ENCODE results near the gene FEM1A. TPM values are rescaled to one million over a fixed set of nuclear protein-coding genes. Genes with fewer than 3 reads are reported as not detected.
A peak's percentile ranks its signal among the peaks of the same experiment; 100 is the strongest.
"Not testable (repeated sequence)": the region's sequence is repeated elsewhere in the genome, so short reads cannot be mapped to it uniquely, and the experiment has no call there.

FEM1A gene
- total RNA-seq, 1 donor from 2014 or later: 20.0 TPM

GRCh38 chr19:4776436-4777211 is 14.9 kb upstream of the FEM1A start:
- H3K36me3 ChIP-seq (ENCODE audit: control insufficient read depth, insufficient read depth, low read length): no peaks in the 10 kb centered on the region
- FAIRE-seq (no peak), DNase-seq (ENCODE audit: low read depth) (no peak)
- no peaks in the 10 kb centered on the region for H3K27me3 ChIP-seq (ENCODE audit: control insufficient read depth, insufficient read depth, low read length)
- TF ChIP-seq CTCF (IDR thresholded peaks at IDR 0.05; ENCODE audit: insufficient read depth, low read length, severe bottlenecking): no peak
- H3K4me3 ChIP-seq (ENCODE audit: low read depth, low read length): no peak overlapping the region

- not testable (repeated sequence) for FAIRE-seq; DNase-seq (ENCODE audit: low read depth); H3K36me3 ChIP-seq (ENCODE audit: control insufficient read depth, insufficient read depth, low read length); H3K27me3 ChIP-seq (ENCODE audit: control insufficient read depth, insufficient read depth, low read length); H3K4me3 ChIP-seq (ENCODE audit: low read depth, low read length)
Observed at GRCh38 chr19:4778124-4778523, 13.4 kb upstream of the FEM1A start.

- no peak overlapping the region for H3K4me3 ChIP-seq (ENCODE audit: low read depth, low read length)
- DNase-seq (ENCODE audit: low read depth): no peak
- H3K36me3 ChIP-seq (ENCODE audit: control insufficient read depth, insufficient read depth, low read length): no peaks in the 10 kb centered on the region
- FAIRE-seq: no peak
- H3K27me3 ChIP-seq (ENCODE audit: control insufficient read depth, insufficient read depth, low read length): no peaks in the 10 kb centered on the region
- TF ChIP-seq CTCF (IDR thresholded peaks at IDR 0.05; ENCODE audit: insufficient read depth, low read length, severe bottlenecking): no peak
Observed at GRCh38 chr19:4780860-4781259, 10.7 kb upstream of the FEM1A start.

GRCh38 chr19:4781801-4782200 is 9.7 kb upstream of the FEM1A start:
- Histone ChIP-seq H3K27me3 (ENCODE audit: control insufficient read depth, insufficient read depth, low read length) (no peaks in the 10 kb centered on the region), H3K4me3 (ENCODE audit: low read depth, low read length) (no peak overlapping the region), H3K36me3 (ENCODE audit: control insufficient read depth, insufficient read depth, low read length) (no peaks in the 10 kb centered on the region)
- no peak for FAIRE-seq
- DNase-seq (ENCODE audit: low read depth): no peak
- no peak for TF ChIP-seq CTCF (IDR thresholded peaks at IDR 0.05; ENCODE audit: insufficient read depth, low read length, severe bottlenecking)

- FAIRE-seq; H3K4me3 ChIP-seq (ENCODE audit: low read depth, low read length); DNase-seq (ENCODE audit: low read depth): not testable (repeated sequence)
Observed at GRCh38 chr19:4786412-4787016, 5.0 kb upstream of the FEM1A start.

GRCh38 chr19:4792019-4792865 is 708 bp downstream of the FEM1A start:
- not testable (repeated sequence) for DNase-seq (ENCODE audit: low read depth); H3K27me3 ChIP-seq (ENCODE audit: control insufficient read depth, insufficient read depth, low read length); FAIRE-seq
- Histone ChIP-seq H3K4me3 (ENCODE audit: low read depth, low read length) (peak overlapping the region; percentile 77), H3K36me3 (ENCODE audit: control insufficient read depth, insufficient read depth, low read length) (peaks cover 14% of the 10 kb centered on the region)

More at GRCh38 chr19:4786412-4787016, 5.0 kb upstream of the FEM1A start:
- H3K27me3 ChIP-seq (ENCODE audit: control insufficient read depth, insufficient read depth, low read length); H3K36me3 ChIP-seq (ENCODE audit: control insufficient read depth, insufficient read depth, low read length): not testable (repeated sequence)

GRCh38 chr19:4792866-4793195 is 1.3 kb downstream of the FEM1A start:
- H3K27me3 ChIP-seq (ENCODE audit: control insufficient read depth, insufficient read depth, low read length); DNase-seq (ENCODE audit: low read depth); FAIRE-seq: not testable (repeated sequence)
- peak overlapping the region; percentile 77 for H3K4me3 ChIP-seq (ENCODE audit: low read depth, low read length)
- H3K36me3 ChIP-seq (ENCODE audit: control insufficient read depth, insufficient read depth, low read length): peaks cover 15% of the 10 kb centered on the region

- not testable (repeated sequence) for H3K27me3 ChIP-seq (ENCODE audit: control insufficient read depth, insufficient read depth, low read length); FAIRE-seq; DNase-seq (ENCODE audit: low read depth); H3K4me3 ChIP-seq (ENCODE audit: low read depth, low read length)
- peaks cover 15% of the 10 kb centered on the region for H3K36me3 ChIP-seq (ENCODE audit: control insufficient read depth, insufficient read depth, low read length)
Observed at GRCh38 chr19:4793278-4793677, 1.7 kb downstream of the FEM1A start.

Measured in bronchial epithelial cell (primary cell).